Limb (tissue), 2 donors: ENCODE results near the gene SET.
A peak's percentile ranks its signal among the peaks of the same experiment; 100 is the strongest.

ENCODE experiments used
- DNase-seq, 2 donors: peaks; one replicate each; pipeline ENCODE4 v3.0.0-alpha.2; 2016; ENCODE audit errors: extremely low spot score in 2 of 2

SET gene

DNA sequence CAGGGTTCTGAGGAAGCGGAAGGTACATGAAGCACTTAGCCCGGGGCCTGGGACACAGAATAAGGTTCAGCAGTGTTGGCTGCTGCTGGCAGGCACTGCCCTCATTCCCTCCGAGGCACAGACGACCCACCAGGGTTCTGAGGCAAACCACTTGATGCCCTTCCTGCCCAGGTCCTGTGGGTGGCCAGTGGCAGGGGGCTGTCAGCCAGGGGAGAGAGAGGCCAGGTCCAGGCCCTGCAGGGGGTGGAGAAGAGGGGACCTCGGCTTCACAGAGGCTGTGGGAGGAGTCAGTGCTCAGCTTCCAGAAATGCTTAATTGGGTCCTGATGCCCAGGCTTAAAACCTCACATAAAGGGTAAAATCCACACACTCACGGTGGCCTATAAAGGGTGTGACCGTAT lies 39.3 kb downstream of the SET start:
- DNase-seq, result no peak

DNA sequence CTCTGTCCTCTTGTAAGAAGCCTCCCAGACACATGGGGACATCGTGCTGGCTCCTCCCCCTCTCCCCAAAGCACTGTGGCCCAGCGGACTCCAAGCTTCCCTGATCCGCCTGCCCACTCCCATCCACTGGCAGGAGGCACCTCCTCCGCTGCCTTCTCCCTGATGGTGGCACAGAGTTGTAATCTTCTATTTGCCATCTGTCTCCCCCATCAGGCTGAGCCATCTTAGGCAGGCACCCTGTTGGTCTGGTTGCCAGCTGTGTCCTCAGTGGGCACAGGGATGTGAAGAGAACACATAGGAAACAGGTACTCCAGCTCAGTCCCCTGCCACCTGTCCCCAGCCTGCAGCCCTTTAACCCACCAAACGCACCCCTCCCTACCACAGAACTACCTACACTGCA lies 40.3 kb downstream of the SET start:
- no peak for DNase-seq

DNA sequence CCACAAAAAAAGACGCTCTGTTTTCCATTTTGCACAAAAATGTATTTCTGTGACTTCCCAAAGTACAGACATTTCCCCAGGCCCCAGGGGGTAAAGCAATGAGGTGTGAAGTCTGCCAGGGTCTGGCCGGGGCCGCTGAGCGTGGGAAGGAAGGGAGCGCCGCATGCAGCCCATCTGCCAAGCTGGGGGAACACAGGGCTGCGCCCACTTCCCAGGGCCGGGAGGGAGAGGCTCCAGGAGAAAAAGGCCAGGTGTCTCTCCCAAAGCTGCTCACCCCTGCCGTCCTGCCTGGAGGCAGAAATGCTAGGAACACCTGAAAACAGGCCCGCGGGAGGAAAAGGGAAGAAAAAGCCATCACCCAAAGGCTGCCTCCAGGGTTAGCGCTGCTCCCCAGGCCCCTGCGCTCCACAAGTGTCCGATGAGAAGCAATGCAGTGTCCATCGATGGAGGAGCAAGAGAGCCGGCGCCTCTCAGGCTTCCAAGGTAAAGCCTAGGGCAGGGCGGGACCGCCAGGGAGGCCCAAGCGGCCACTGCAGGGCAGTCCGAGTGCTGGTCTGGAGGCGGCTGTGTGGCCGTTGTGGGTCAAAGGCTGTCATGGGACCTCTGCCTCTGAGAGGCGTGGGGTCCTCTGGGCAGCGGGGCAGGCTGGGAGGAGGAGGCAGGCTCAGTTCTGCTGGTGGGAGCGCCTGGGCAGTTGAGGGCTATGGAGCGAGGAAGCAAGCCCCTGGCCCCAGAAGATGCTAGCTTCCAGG lies 40.9 kb downstream of the SET start:
- no peak for DNase-seq

DNA sequence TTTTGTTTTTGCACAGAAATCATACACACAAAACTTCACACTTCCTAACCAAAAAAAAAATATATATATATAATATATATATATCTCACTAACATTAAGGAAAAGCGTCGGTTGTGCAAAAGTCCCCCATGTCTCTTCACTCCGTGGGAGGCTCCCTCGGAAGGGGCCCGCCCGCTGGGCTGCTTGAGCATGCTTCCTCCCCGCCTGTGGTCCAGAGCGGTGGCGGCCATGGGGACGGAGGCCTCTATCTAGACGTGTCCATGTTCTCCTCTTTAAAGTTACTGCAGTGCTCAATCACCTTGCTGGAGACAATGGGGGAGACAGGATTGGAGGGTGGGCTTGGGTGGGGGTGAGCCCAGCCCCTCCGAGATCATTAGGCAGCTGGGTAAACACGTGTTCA lies 42.1 kb downstream of the SET start:
- DNase-seq, result no peak

DNA sequence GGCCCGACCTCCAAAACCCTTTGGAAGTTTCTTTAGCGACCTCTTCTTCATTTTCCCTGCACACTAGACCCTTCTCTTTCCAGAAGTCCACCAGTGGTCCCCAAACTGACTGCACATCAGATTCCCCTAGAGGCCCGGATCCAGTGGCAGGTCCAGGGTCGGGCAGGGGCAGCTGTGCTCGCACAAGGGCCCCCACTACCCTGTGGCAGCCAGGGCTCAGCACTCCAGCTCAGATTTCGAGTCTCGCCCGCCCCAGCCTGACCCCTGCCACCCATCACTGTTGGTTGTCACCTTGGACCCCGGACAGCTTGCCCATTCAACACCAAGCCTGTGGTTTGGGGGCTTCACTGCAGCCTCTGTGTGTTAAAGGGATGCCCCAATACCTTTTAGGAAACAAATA lies 42.7 kb downstream of the SET start:
- no peak for DNase-seq

- DNase-seq, result no peak
Measured at GRCh38 chr9:128732576-128732975, 43.6 kb downstream of the SET start.

DNA sequence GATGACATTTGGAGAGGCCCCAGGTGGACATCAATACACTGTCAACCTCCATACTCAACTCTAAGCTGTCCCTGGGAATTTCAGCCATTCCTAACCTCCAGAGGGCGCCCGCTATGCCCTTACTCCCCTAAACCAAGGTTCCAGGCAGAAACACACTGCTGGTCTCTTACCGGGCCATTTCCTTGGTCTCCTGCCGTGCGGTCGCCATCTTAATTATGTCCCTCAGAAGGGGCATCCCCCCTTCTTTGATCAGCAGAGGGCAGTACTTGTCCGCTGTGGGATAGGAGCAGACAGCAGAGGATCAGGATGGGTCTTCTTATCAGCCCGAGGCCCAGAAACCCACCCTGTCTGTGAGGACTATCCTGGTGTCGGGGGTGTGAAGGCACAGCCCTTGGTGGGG lies 44.2 kb downstream of the SET start:
- peak; percentile 62 to 76 for DNase-seq

GRCh38 chr9:128735373-128735772 lies 46.4 kb downstream of the SET start:
- peak in 1 of 2 donors; percentile 51 for DNase-seq

GRCh38 chr9:128742401-128742800 lies 53.4 kb downstream of the SET start:
- no peak for DNase-seq

GRCh38 chr9:128743421-128743820 lies 54.4 kb downstream of the SET start:
- no peak for DNase-seq
